ENCODE results near the gene PRR14. TPM values are rescaled to one million over a fixed set of nuclear protein-coding genes. Genes with fewer than 3 reads are reported as not detected.

The PRR14 gene
- total and polyA plus RNA-seq, 12 donors, result 9.6 to 204 (median 39.3) TPM

- no peak for DNase-seq
- H3K9me3 ChIP-seq (replicated peaks in 1 of 3), result no peaks in the 10 kb centered on the region
- WGBS, 4 donors, result 0% methylated on average over 1 of the region's 1 CpG
- TF ChIP-seq POLR2A (IDR thresholded peaks at IDR 0.05), result no peak
- TF ChIP-seq, protein P1, sequence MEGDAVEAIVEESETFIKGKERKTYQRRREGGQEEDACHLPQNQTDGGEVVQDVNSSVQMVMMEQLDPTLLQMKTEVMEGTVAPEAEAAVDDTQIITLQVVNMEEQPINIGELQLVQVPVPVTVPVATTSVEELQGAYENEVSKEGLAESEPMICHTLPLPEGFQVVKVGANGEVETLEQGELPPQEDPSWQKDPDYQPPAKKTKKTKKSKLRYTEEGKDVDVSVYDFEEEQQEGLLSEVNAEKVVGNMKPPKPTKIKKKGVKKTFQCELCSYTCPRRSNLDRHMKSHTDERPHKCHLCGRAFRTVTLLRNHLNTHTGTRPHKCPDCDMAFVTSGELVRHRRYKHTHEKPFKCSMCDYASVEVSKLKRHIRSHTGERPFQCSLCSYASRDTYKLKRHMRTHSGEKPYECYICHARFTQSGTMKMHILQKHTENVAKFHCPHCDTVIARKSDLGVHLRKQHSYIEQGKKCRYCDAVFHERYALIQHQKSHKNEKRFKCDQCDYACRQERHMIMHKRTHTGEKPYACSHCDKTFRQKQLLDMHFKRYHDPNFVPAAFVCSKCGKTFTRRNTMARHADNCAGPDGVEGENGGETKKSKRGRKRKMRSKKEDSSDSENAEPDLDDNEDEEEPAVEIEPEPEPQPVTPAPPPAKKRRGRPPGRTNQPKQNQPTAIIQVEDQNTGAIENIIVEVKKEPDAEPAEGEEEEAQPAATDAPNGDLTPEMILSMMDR (IDR thresholded peaks at IDR 0.05), result peak in 3 of 6 experiments; percentile 20 to 30 (median 29)
- intact Hi-C loops (cut with DNase I), result no loop called here
- no peak overlapping the region for H3K27ac ChIP-seq
- H3K36me3 ChIP-seq (replicated peaks in 1 of 2), result no peaks in the 10 kb centered on the region
- no peak overlapping the region for H3K4me3 ChIP-seq
- no peaks in the 10 kb centered on the region for H3K27me3 ChIP-seq
- H3K4me1 ChIP-seq (replicated peaks in 1 of 2), result peaks cover 10 to 13% of the 10 kb centered on the region in 2 donors
These were observed 12.8 kb upstream of the PRR14 start for GRCh38 chr16:30637944-30638343.

DNA sequence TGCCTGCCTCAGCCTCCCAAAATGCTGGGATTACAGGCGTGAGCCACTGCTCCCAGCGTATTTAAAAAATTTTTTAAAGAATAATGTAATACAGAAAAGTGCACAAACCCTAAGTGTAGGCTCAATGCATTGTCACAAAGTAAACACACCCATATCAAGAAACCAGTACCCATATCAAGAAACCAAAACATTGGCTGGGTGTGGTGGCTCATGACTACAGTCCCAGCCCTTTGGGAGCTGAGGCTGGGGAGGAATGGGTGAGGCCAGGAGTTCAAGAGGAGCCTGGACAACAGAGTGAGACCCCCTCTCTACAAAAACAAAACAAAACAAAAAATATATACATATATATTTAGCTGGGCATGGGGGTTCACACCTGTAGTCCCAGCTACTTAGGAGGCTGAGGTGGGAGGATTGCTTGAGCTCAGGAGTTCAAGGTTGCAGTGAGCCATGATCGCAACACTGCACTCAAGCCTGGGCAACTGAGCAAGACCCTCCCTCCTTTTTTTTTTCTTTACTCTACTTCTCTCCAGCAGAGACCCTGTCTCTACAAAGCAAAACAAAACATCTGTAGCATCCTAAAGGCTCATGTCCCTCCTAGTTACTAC lies 9.3 kb upstream of the PRR14 start:
- no peak for DNase-seq
- WGBS, 4 donors, result 62 to 83% (median 75%) methylated on average over 3 of the region's 3 CpGs
- Histone ChIP-seq H3K36me3 (replicated peaks in 1 of 2) (no peaks in the 10 kb centered on the region), H3K4me3 (no peak overlapping the region), H3K9me3 (replicated peaks in 1 of 3) (no peaks in the 10 kb centered on the region), H3K4me1 (replicated peaks in 1 of 2) (no peaks in the 10 kb centered on the region), H3K27ac (no peak overlapping the region), H3K27me3 (no peaks in the 10 kb centered on the region)
- no peak for TF ChIP-seq POLR2A (IDR thresholded peaks at IDR 0.05)
- TF ChIP-seq, protein P1 (IDR thresholded peaks at IDR 0.05), result no peak
- intact Hi-C loops (cut with DNase I), result no loop called here

DNA sequence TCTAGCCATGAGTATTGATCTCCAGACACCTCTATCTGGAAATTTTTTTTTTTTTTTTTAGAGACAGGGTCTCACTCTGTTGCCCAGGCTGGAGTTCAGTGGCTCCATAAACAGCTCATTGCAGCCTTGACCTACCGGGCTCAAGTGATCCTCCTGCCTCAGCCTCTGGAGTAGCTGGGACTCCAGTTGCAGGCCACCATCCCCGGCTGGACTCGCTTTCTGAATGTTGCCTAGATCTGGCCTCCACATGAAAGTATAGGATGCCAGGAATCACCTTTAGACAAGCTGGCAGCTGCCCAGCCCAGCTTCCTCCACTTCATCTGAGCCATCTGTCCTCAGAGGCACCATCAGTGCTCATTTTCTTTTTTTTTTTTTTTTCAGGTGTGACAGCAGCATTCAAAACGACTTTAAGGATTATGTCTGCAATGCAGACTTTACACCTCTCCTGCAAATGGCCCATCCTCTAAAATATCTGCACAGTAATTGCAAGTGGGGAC lies 6.4 kb upstream of the PRR14 start:
- no peak for TF ChIP-seq POLR2A (IDR thresholded peaks at IDR 0.05)
- TF ChIP-seq, protein P1 (IDR thresholded peaks at IDR 0.05), result no peak
- no peak for DNase-seq
- no peaks in the 10 kb centered on the region for H3K4me1 ChIP-seq (replicated peaks in 1 of 2)
- no peaks in the 10 kb centered on the region for H3K9me3 ChIP-seq (replicated peaks in 1 of 3)
- WGBS, 4 donors, result 68 to 73% (median 69%) methylated on average over 3 to 4 of the region's 4 CpGs
- intact Hi-C loops (cut with DNase I), result no loop called here
- H3K4me3 ChIP-seq, result no peak overlapping the region
- no peaks in the 10 kb centered on the region for H3K27me3 ChIP-seq
- H3K36me3 ChIP-seq (replicated peaks in 1 of 2), result no peaks in the 10 kb centered on the region
- H3K27ac ChIP-seq, result no peak overlapping the region

DNA sequence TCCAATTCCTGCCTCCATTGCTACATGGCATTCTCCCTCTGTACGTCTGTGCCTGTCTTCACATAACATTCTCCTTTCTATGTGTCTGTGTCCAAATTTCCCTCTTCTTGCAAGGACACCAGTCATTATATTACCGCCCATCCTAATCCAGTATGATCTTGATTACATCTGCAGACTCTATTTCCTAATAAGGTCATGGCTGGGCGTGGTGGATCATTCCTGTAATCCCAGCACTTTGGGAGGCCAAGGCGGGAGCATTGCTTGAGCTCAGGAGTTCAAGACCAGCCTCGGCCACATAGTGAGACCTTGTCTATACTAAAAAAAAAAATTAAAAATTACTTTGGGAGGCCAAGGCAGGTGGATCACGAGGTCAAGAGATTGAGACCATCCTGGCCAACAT lies 5.0 kb upstream of the PRR14 start:
- no peaks in the 10 kb centered on the region for H3K9me3 ChIP-seq (replicated peaks in 1 of 3)
- TF ChIP-seq, protein P1 (IDR thresholded peaks at IDR 0.05), result no peak
- TF ChIP-seq POLR2A (IDR thresholded peaks at IDR 0.05), result no peak
- intact Hi-C loops (cut with DNase I), result no loop called here
- no peak for DNase-seq
- H3K27ac ChIP-seq, result no peak overlapping the region
- no peaks in the 10 kb centered on the region for H3K36me3 ChIP-seq (replicated peaks in 1 of 2)
- 63 to 66% (median 65%) methylated on average over 6 of the region's 6 CpGs for WGBS, 4 donors
- H3K4me3 ChIP-seq, result no peak overlapping the region
- no peaks in the 10 kb centered on the region for H3K4me1 ChIP-seq (replicated peaks in 1 of 2)
- no peaks in the 10 kb centered on the region for H3K27me3 ChIP-seq

Measured in adrenal gland (tissue), 12 donors.